UCSD-AML1 (cell line): Measurements from ENCODE around the gene TBC1D10A.

Experiments used
- DNase-seq: peaks from one replicate; lab custom pipeline; 2025; ENCODE audit not compliant: unreplicated experiment; lab: John Stamatoyannopoulos, UW

TBC1D10A gene

GRCh38 chr22:30301995-30302809, 24.5 kb downstream of the TBC1D10A start:
- DNase-seq: peak; percentile 79

GRCh38 chr22:30299322-30299721, 27.4 kb downstream of the TBC1D10A start:
- no peak for DNase-seq

GRCh38 chr22:30297991-30298701, 28.6 kb downstream of the TBC1D10A start:
- DNase-seq: no peak

DNA sequence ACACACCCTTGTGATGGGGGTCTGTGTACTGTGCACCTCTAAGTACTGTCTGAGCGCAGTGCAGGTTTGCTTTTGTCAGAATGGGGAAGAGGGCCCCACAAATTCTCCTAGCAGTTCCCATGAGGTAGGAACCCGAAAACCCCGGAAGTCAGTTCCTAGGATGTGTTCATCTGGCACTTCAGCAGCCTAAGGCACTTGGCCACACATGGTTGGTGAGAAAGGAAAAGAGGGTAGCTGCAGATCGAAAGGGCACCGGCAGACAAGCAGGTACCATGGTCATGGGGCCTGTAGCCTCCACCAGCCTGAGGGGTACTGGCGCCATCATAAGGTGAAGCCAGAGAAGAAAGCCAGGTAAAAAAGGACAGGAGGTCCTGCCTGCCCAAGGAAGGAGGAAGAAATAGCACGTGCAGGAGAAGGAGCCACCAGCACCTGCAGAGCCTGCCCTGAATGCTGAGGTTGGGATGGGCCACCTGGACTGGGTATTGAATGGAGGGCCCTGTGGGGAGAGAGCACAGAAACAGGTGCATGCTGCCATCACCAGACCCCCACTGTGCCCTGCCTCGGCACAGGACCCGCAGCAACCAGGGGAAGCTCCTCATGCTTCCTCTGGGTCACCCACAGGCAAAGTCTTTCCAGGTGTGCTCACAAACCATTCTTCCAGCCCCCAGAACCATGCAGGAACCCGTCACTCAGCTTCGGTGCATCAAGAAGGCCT, 29.3 kb downstream of the TBC1D10A start:
- DNase-seq: no peak

GRCh38 chr22:30296833-30297232, 29.9 kb downstream of the TBC1D10A start:
- DNase-seq: no peak

GRCh38 chr22:30296324-30296723, 30.4 kb downstream of the TBC1D10A start:
- no peak for DNase-seq

DNA sequence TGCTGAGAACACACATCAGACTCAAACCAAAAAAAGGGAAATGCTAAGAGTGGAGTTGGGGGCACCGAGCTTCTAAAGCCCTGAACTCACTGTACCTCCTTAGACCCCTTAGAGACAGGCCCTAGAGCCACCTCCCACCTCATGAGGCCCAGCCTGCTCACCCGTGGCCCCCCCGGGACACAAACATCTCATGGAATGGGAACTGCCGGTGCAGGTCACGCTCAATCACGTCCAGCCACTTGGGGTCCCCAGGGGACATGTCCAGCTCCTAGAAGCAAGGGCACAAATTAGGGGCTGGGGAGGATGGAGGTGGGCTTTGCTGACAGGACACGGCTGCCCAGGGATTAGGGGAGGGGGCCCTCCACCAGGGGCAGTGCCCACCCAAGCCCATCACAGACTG, 31.2 kb downstream of the TBC1D10A start:
- DNase-seq: no peak

DNA sequence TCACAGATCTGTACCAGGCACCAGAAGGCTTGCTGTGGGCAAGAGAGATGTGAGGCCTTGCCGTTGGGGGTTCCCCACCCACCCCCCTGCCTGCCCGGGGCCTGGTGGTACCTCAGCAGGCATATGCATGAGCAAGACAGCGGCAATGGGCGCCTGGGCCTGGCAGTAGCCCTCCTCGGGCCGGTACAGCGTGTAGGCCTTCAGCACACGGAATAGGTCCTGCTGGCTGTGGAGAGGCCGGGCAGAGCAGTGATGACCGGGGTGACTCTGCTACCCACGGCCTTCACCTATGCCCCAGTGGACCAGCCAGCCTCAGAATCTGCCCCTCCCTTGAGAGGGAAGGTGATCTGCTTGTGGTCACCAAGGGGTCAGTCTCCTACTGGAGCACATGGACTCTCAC, 31.9 kb downstream of the TBC1D10A start:
- DNase-seq: no peak

DNA sequence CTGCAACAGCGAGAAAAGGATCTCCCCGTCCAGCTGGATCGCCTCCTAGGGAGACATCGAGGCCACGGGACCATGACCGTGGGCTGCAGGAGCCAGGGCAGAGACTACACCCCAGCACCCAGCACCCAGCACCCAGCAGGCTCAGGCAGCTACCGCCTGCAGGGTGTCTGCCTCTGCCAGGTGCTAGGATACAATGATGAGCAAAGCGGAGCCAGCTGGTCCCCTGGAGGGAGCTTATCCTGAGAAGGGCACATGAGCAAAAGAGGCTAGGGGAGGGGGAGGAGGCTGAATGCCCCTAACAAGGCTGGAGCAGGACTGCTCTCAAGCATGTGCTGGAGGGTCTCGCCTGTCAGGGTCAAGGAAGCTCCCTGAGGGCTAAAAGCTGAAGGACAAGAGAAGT, 32.7 kb downstream of the TBC1D10A start:
- DNase-seq: no peak

DNA sequence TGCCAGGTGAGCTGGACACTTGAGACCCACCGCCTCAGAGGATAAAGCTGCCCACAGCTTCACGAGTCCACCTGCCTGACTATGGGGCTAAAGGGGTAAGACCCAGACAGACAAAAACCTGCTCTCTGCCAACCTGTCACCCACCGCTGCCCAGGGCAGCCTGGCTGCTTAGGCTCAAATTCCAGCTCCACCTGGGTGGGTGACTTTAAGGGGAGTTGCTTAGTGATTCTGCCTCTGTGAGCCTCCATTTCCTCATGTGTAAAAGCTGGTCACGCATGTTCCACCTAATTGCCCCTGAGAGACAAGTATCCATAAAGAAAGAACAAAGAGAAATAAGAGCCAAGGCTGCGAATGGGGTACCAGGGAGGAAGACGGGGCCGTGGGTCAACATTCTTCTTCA, 33.7 kb downstream of the TBC1D10A start:
- no peak for DNase-seq

DNA sequence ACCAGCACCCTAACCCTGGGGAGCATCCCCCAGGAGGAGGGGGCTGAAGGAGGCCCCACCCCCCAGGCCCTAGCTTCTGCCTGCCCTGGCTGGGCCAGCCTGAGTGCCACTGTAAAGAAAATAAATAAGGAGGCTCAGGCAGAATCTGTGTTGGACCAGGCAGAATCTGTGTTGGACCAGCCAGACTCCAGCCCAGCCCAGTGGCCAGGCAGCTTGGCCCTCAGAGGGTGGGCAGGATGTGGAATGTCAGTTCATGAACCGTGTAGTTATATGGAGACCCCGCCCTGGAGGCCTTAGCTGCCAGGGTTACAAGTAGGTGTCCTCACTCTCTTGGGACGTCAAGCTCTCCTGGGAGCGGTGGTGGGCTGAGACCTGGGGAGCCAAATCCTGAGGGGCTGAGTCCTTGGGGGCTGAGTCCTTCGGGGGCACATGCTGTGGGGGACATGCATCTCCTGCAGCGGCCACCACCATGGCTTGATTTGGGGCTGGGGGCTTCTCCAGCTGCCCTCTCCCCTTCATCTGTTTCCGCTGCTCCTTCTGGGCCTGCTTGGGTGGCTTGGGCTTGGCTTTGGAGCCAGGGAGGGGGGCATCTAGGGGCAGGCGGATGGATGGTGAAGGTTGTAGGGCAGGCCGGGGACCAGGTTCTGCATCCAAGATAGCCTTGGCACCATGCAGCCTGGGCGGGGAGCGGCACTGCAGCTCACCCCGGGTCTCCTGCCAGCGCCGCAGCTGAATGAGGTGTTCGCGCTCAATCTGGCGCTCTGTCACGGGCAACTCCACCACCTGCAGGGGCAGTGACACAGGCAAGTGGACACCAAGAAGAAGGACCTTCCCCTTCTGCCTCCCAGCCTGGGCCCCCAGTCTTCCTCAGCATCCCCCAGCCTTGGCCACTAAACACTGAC, 34.4 kb downstream of the TBC1D10A start:
- DNase-seq: no peak

DNA sequence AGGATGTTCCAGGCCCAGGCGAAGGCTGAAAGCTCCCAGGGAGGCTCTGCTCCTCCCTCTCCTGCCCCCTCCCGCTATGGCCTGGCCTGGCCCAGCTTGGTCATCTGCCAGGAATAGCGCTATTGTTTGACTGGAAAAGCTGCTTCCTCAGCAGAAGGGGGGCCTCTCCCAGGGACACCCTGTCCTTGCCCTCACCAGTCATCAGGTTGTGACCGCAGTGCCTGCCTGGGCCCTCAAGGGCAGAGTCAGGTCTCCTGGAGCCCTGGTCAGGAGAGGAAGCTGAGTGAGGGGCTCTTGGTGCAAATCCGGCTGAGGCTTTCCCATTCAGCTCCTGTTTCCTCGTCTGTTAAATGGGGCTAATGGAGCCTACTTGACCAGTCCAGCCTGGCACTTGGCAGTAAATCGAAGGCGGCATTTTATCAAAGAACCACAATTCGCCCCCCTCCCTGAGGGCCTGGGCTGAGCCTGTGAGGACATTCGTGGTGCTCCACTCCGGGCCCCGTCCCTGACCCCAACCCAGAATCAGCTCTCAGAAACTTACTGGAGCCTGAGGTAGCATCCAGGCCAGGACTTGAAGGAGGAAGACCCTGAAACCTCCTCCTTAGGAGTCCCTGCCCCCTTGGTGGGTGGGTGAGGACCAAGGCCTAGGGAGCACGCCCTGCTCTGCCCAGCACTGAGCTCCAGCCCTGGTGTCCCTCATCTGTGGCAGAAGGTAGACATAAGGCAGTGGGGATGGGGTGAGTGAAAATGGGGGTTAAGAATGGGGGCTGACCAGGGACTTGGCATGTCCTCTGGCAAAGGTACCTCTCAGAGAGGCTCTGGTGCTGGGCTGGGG, 35.5 kb downstream of the TBC1D10A start:
- DNase-seq: no peak

- peak; percentile 36 for DNase-seq
These were observed 36.2 kb downstream of the TBC1D10A start for GRCh38 chr22:30290342-30291057.

GRCh38 chr22:30289980-30290313, 36.8 kb downstream of the TBC1D10A start:
- DNase-seq: no peak

DNA sequence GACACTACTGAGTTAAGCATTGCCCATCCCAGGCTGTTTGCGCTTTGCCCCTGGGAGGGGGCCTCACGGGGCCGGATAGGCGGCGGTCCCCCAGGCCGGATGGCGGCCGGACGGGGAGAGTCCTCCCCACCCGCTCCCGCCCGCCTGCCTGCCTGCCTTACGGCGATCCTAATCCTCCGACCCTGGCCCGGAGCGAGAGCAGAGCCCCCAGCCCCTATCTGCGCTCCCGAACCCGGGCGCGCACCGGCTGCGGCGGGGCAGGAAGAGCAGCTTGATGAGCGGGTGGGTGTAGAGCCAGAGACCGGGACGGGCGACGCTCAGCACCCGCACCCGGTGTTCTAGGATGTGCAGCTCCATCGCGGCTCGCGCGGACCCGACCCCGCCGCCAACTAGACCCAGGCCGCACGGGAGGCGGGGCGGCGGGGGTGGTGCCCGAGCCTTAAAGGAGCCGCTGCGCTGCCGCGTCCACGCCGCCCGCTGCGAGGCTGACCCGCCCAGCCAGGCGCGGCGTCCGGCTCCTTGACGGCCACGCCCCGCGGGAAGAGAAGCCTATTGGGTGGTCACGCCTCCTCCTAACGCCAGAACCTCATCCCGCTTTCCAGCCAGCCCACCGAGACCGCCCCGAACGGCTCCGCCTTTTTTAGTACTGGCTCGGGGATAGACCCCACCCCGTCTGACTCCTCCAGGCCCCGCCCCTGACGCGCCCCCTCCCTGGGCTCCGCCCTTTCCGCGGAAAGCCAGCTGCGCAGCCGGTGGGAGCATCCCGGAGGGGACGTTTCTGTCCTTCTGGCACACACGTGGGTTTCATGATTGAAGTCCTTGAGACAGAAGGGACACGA, 37.4 kb downstream of the TBC1D10A start, which contains the start of gene CASTOR1:
TSS of gene CASTOR1 (minus strand) at position 365 of the 839 bp plus-strand sequence. CDS start at position 357, 8 bp downstream.
- DNase-seq: peak; percentile 97

DNA sequence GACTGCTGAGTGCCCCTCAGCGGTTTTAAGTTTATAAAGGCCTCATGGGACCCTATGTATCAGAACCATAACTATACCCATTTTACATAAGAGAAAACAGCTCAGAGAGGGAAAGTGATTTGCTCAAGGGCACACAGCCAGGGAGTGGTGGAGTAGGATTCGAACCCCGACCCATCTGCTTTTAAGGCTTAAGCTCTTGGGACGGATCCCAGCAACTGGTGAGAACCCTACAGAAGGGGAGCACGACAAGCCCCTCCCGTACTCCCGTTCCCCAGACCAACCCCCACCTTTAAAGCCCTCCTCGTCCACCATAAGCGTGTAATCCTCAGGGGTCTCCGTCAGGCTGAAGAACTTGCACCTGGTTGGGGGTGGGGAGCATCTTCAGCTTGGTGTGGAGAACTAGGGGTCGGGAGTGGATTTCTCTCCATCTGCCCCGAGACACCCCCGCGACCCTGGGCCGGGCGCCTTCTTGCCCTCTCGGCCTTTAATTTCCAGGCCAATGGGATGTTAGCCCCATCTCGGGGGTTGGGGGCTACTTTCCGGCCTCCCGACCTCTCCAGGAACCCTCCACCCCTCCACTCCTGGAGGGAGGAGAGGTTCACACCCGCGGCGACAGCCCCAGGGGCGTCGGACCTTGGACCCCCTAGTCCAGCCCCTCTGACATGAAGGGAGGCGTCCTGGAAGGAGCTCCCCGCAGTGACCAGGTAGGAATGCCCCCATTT, 38.2 kb downstream of the TBC1D10A start:
- no peak for DNase-seq

DNA sequence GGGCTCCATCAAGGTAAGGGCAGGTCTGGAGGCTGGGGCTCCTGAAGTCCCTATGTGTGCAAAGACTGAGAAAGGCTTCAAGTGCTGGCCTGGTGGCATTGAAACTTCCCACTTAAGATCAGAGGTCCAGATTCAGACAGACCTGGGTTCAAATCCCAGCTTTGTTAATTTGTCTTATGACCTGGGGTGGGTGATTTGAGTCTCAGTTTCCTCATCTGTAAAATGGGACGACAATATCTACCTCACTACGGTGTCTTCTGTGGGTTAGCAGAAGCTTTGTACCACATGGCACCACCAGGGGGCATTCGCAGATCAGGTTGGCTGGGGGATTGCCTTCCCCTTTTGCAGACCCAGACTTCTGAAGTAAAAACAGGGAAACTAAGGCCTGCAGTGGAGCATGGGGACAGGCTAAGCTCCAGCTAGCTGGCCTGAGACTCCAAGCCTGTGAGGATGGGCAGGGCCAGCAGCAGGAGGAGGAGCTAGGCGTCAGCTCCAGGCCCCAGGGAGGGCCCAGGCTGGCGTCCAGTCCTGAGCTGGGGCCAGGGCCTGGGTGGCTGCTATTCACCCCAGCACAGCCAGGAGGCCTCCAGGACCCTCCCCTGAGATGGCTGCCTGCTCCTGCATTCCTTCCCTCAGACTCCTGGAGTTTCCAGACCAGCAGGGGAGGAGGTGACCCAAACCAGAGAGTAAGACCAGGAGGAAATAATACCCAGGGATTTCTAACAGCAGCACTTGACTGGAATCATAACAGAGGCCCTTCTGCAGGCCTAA, 38.9 kb downstream of the TBC1D10A start:
- peak; percentile 79 for DNase-seq
